Measurements from ENCODE around the gene DPM3. TPM values are rescaled to one million over a fixed set of nuclear protein-coding genes. Genes with fewer than 3 reads are reported as not detected.

The DPM3 gene
- total RNA-seq, 5 donors from 2014 or later (not counting 1 experiment from before 2014, with no cell fraction given), result 26.9 to 70.7 (median 64.5) TPM

DNA sequence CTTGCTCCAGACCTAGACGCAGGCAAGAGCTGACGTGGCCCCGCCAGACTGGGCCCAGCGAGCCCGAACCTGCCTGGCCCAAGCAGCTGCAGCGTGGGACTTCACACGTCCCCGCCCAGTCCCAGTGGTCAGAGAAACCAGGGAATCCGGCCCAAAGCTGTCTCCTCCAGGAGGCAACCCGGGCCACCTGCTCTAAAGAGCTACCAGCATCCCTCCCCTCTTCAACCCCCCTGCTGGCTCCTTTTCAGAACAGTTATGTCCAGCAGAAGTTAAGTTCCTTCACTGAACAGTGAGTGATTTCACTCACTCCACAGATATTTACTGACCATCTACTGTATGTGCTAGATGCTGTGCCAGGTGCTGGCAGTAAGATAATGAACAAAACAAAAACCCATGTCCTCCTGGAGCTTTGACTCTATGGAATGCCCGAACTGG is 14.8 kb downstream of the DPM3 start:
- H3K4me3 Mint-ChIP-seq, result peak overlapping the region; percentile 18 to 52 (median 24)
- ATAC-seq (replicated peaks in 1 of 4) (no peak), DNase-seq (no peak)
- H3K4me1 Mint-ChIP-seq, result peaks cover 33 to 37% (median 35%) of the 10 kb centered on the region in 3 donors
- peaks cover 0 to 22% of the 10 kb centered on the region in 2 donors for H3K27me3 Mint-ChIP-seq
- no peaks in the 10 kb centered on the region for H3K9me3 Mint-ChIP-seq
- Histone ChIP-seq H3K4me1 (ENCODE audit: control insufficient read depth in 1 of 2, extremely low read depth in 1 of 2, insufficient read depth in 2 of 2, low read length in 2 of 2) (peaks cover 11 to 42% of the 10 kb centered on the region in 2 experiments), H3K4me3 (ENCODE audit: control insufficient read depth in 1 of 2, extremely low read depth in 1 of 2, low read length in 1 of 2) (no peak overlapping the region), H3K9me3 (no peaks in the 10 kb centered on the region), H3K36me3 (ENCODE audit: control insufficient read depth in 2 of 2, extremely low read depth in 1 of 2, insufficient read depth in 1 of 2, low read length in 1 of 2) (no peaks in the 10 kb centered on the region), H3K27ac (ENCODE audit: low read length) (no peak overlapping the region), H3K27me3 (replicated peaks in 1 of 2; ENCODE audit: control insufficient read depth in 2 of 2, extremely low read depth in 1 of 2, insufficient read depth in 2 of 2, low read length in 1 of 2) (peaks cover 0 to 57% of the 10 kb centered on the region in 2 experiments)
- POLR2A ChIA-PET, result interaction anchor here in 1 of 2 donors (0.5 kb wide), 1 partner anchor 800 kb away, joined by 3 read pairs; no protein-coding TSS in a partner anchor
- no peaks in the 10 kb centered on the region for H3K36me3 Mint-ChIP-seq
- peak overlapping the region in 1 of 2 donors; percentile 7 for H3K27ac Mint-ChIP-seq
- 85% methylated on average over 10 of the region's 11 CpGs for WGBS (ENCODE audit: insufficient coverage)
- CTCF ChIA-PET, result no interaction called here

DNA sequence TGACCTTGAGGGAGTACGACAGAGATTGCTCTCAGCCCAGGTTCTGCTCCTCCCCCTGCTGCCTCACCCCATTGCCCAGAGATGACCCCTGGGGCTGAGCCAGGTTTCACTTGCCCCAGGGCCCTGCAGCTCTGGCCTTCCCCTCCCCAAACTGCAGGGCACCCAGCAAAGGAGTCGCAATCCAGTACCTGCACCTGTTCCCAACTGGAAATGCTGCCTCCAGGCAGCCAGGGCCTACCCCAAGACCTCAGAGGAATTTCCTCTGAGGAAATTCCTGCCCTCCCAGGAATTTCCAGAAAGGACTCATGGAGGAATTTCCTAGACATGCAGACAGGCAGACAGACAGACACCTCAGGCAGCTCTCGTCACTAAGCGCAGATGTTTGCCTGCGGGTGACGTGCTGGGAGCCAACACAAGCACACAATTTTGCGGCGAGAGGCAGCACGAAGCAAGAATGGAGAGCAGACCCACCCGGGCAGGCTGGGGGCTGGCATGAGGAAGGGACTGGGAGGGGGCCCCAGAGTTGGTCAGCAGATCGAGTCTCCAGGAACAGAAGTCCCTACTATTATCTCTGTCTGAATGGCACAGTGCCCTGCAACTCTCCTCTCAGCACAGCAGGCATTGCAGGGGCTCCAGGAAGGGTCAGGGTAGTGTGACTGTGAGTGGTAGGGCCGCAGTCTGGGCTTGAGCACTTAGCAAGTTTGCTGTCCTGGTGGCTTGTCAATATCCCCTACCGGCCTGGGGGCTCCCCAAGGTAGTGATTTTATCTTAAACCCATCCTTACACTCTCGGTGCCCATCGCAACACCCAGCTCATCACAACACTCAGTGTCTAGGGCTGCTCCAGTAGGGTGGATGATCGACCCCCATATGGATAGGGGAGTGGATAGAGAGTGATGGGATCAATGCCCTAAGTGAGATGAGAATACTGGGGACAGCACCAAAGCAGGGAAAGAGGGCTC is 15.5 kb downstream of the DPM3 start:
- H3K27ac Mint-ChIP-seq, result no peak overlapping the region
- no peak overlapping the region for H3K27ac ChIP-seq (ENCODE audit: low read length)
- peaks cover 0 to 52% of the 10 kb centered on the region in 2 experiments for H3K27me3 ChIP-seq (replicated peaks in 1 of 2; ENCODE audit: control insufficient read depth in 2 of 2, extremely low read depth in 1 of 2, insufficient read depth in 2 of 2, low read length in 1 of 2)
- H3K9me3 Mint-ChIP-seq, result no peaks in the 10 kb centered on the region
- H3K9me3 ChIP-seq, result no peaks in the 10 kb centered on the region
- POLR2A ChIA-PET, result interaction anchor here in 1 of 2 donors (0.5 kb wide), 2 partner anchors 96 to 800 kb away, joined by 3 to 12 read pairs; no protein-coding TSS in a partner anchor
- H3K36me3 Mint-ChIP-seq, result no peaks in the 10 kb centered on the region
- H3K4me1 Mint-ChIP-seq, result peaks cover 29 to 31% (median 30%) of the 10 kb centered on the region in 3 donors
- no peaks in the 10 kb centered on the region for H3K36me3 ChIP-seq (ENCODE audit: control insufficient read depth in 2 of 2, extremely low read depth in 1 of 2, insufficient read depth in 1 of 2, low read length in 1 of 2)
- no peak overlapping the region for H3K4me3 Mint-ChIP-seq
- no peak for DNase-seq
- peaks cover 0 to 21% of the 10 kb centered on the region in 2 donors for H3K27me3 Mint-ChIP-seq
- WGBS (ENCODE audit: insufficient coverage), result 100% methylated on average over 6 of the region's 16 CpGs
- no peak overlapping the region for H3K4me3 ChIP-seq (ENCODE audit: control insufficient read depth in 1 of 2, extremely low read depth in 1 of 2, low read length in 1 of 2)
- peaks cover 11 to 36% of the 10 kb centered on the region in 2 experiments for H3K4me1 ChIP-seq (ENCODE audit: control insufficient read depth in 1 of 2, extremely low read depth in 1 of 2, insufficient read depth in 2 of 2, low read length in 2 of 2)
- CTCF ChIA-PET, result no interaction called here
- ATAC-seq (replicated peaks in 1 of 4), result no peak

DNA sequence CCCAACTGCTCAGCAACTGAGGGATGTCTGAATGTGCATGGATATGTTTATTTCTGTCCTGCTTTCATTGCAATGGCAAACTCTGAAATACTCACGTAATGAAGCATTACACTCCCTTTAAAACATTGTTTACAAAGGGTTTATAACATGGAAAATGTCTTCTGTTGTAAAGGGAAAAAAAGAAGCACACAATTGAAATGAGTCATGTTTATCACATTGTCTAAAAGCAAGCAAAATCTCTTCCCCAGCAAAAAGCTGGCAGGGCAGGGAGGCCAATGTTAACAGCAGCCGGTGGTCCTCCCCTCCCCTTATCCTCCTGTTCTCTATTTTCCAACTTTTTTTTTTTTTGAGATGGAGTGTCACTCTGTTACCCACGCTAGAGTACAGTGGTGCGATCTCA is 16.5 kb downstream of the DPM3 start:
- POLR2A ChIA-PET, result interaction anchor here in 1 of 2 donors (0.5 kb wide), 1 partner anchor 95 kb away, joined by 12 read pairs; no protein-coding TSS in a partner anchor
- peaks cover 19 to 22% (median 20%) of the 10 kb centered on the region in 3 donors for H3K4me1 Mint-ChIP-seq
- peaks cover 0 to 16% of the 10 kb centered on the region in 2 donors for H3K27me3 Mint-ChIP-seq

DNA sequence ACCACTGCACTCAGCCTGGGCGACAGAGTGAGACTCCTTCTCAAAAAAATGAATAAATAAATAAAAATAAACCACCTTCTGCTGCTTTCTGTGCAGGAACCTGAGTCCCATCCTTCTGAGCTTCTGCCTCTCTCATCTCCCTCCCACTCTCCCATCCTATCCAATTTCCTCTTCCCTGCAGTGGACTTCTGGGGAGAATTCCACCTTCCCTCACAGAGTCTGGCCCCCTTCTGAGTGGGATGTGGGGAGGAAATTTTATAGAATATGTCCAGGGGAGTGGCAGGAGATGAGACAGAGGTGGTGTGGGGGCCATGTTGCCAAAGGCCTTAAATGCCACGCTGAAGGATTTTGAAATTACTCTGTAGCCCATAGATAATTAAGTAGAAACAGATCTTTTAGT is 18.0 kb downstream of the DPM3 start:
- Histone ChIP-seq H3K36me3 (ENCODE audit: control insufficient read depth in 2 of 2, extremely low read depth in 1 of 2, insufficient read depth in 1 of 2, low read length in 1 of 2) (no peaks in the 10 kb centered on the region), H3K4me3 (ENCODE audit: control insufficient read depth in 1 of 2, extremely low read depth in 1 of 2, low read length in 1 of 2) (no peak overlapping the region), H3K27ac (ENCODE audit: low read length) (no peak overlapping the region), H3K27me3 (replicated peaks in 1 of 2; ENCODE audit: control insufficient read depth in 2 of 2, extremely low read depth in 1 of 2, insufficient read depth in 2 of 2, low read length in 1 of 2) (peaks cover 0 to 31% of the 10 kb centered on the region in 2 experiments), H3K9me3 (no peaks in the 10 kb centered on the region), H3K4me1 (ENCODE audit: control insufficient read depth in 1 of 2, extremely low read depth in 1 of 2, insufficient read depth in 2 of 2, low read length in 2 of 2) (peaks cover 3 to 13% of the 10 kb centered on the region in 2 experiments)
- CTCF ChIA-PET, result no interaction called here
- H3K9me3 Mint-ChIP-seq, result no peaks in the 10 kb centered on the region
- no peaks in the 10 kb centered on the region for H3K36me3 Mint-ChIP-seq
- peaks cover 6 to 9% (median 9%) of the 10 kb centered on the region in 3 donors for H3K4me1 Mint-ChIP-seq
- 71% methylated on average over 1 of the region's 2 CpGs for WGBS (ENCODE audit: insufficient coverage)
- H3K4me3 Mint-ChIP-seq, result no peak overlapping the region
- POLR2A ChIA-PET, result no interaction called here
- ATAC-seq (replicated peaks in 1 of 4) (no peak), DNase-seq (no peak)
- no peak overlapping the region for H3K27ac Mint-ChIP-seq
- H3K27me3 Mint-ChIP-seq, result peaks cover 0 to 6% of the 10 kb centered on the region in 2 donors

More for the DNA sequence above, 16.5 kb downstream of the DPM3 start:
- H3K27ac ChIP-seq (ENCODE audit: low read length), result no peak overlapping the region
- DNase-seq (no peak), ATAC-seq (replicated peaks in 1 of 4) (no peak)
- no peaks in the 10 kb centered on the region for H3K36me3 ChIP-seq (ENCODE audit: control insufficient read depth in 2 of 2, extremely low read depth in 1 of 2, insufficient read depth in 1 of 2, low read length in 1 of 2)
- no peak overlapping the region for H3K4me3 Mint-ChIP-seq
- H3K4me1 ChIP-seq (ENCODE audit: control insufficient read depth in 1 of 2, extremely low read depth in 1 of 2, insufficient read depth in 2 of 2, low read length in 2 of 2), result peaks cover 11 to 27% of the 10 kb centered on the region in 2 experiments
- no peaks in the 10 kb centered on the region for H3K9me3 Mint-ChIP-seq
- no peaks in the 10 kb centered on the region for H3K36me3 Mint-ChIP-seq
- H3K9me3 ChIP-seq, result no peaks in the 10 kb centered on the region
- peaks cover 0 to 42% of the 10 kb centered on the region in 2 experiments for H3K27me3 ChIP-seq (replicated peaks in 1 of 2; ENCODE audit: control insufficient read depth in 2 of 2, extremely low read depth in 1 of 2, insufficient read depth in 2 of 2, low read length in 1 of 2)
- no peak overlapping the region for H3K4me3 ChIP-seq (ENCODE audit: control insufficient read depth in 1 of 2, extremely low read depth in 1 of 2, low read length in 1 of 2)
- CTCF ChIA-PET, result no interaction called here
- 100% methylated on average over 1 of the region's 4 CpGs for WGBS (ENCODE audit: insufficient coverage)
- no peak overlapping the region for H3K27ac Mint-ChIP-seq

DNA sequence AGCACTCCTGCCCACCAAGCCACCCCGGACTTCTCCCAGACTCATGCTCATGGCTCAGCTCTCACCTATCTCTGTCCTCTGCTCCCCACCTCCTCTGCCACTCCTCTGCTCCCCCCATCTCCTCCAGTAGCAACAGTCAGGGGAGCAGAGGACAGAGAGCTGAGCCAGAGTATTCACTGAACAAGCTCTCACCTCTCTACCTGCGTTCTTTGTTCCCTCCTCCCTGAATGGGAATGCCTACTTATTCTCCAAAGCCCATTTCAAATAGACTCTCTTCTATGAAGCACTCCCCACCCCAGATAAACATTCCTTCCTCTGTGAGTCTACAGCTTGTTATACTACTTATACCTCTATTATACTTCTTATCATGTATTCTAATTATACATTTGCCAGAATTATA is 19.1 kb downstream of the DPM3 start:
- 95% methylated on average over 2 of the region's 2 CpGs for WGBS (ENCODE audit: insufficient coverage)
- Histone ChIP-seq H3K27ac (ENCODE audit: low read length) (no peak overlapping the region), H3K27me3 (replicated peaks in 1 of 2; ENCODE audit: control insufficient read depth in 2 of 2, extremely low read depth in 1 of 2, insufficient read depth in 2 of 2, low read length in 1 of 2) (peaks cover 0 to 26% of the 10 kb centered on the region in 2 experiments), H3K4me3 (ENCODE audit: control insufficient read depth in 1 of 2, extremely low read depth in 1 of 2, low read length in 1 of 2) (no peak overlapping the region), H3K9me3 (no peaks in the 10 kb centered on the region), H3K36me3 (ENCODE audit: control insufficient read depth in 2 of 2, extremely low read depth in 1 of 2, insufficient read depth in 1 of 2, low read length in 1 of 2) (no peaks in the 10 kb centered on the region), H3K4me1 (ENCODE audit: control insufficient read depth in 1 of 2, extremely low read depth in 1 of 2, insufficient read depth in 2 of 2, low read length in 2 of 2) (peaks cover 0 to 2% of the 10 kb centered on the region in 2 experiments)
- Mint-ChIP-seq H3K4me3 (no peak overlapping the region), H3K36me3 (no peaks in the 10 kb centered on the region), H3K27me3 (peaks cover 0 to 6% of the 10 kb centered on the region in 2 donors), H3K9me3 (no peaks in the 10 kb centered on the region), H3K4me1 (peaks cover 0 to 3% (median 0%) of the 10 kb centered on the region in 3 donors), H3K27ac (no peak overlapping the region)
- ChIA-PET CTCF (no interaction called here), POLR2A (no interaction called here)
- DNase-seq (no peak), ATAC-seq (replicated peaks in 1 of 4) (no peak)

DNA sequence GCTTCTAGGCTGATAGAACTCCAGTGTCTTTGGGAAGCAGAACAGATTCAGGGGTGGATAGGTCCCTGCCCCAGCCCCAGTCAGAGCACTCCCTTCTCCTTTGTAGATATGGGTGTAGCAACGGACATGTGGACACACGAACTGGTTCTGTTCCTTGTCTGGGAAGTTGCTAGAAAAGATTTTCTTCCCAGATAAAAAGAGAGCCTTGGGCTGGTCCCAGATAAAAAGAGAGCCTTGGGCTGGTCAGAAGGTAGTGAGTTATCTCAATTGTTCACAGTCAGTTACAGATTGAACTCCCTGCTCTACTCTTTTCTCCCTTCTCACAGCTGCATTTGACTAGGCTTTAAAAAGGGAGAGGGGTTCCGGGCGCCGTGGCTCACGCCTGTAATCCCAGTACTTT is 20.1 kb downstream of the DPM3 start:
- POLR2A ChIA-PET, result interaction anchor here in 1 of 2 donors (0.7 kb wide), 1 partner anchor 1073 kb away, joined by 3 read pairs; no protein-coding TSS in a partner anchor

More for the DNA sequence above, 20.1 kb downstream of the DPM3 start:
- no CpG with 5 or more reads among the region's 6 CpGs for WGBS (ENCODE audit: insufficient coverage)
- no peak overlapping the region for H3K27ac Mint-ChIP-seq
- no peaks in the 10 kb centered on the region for H3K36me3 Mint-ChIP-seq
- no peaks in the 10 kb centered on the region for H3K9me3 Mint-ChIP-seq
- Histone ChIP-seq H3K4me3 (ENCODE audit: control insufficient read depth in 1 of 2, extremely low read depth in 1 of 2, low read length in 1 of 2) (no peak overlapping the region), H3K9me3 (no peaks in the 10 kb centered on the region), H3K36me3 (ENCODE audit: control insufficient read depth in 2 of 2, extremely low read depth in 1 of 2, insufficient read depth in 1 of 2, low read length in 1 of 2) (no peaks in the 10 kb centered on the region), H3K27me3 (replicated peaks in 1 of 2; ENCODE audit: control insufficient read depth in 2 of 2, extremely low read depth in 1 of 2, insufficient read depth in 2 of 2, low read length in 1 of 2) (peaks cover 0 to 21% of the 10 kb centered on the region in 2 experiments), H3K4me1 (ENCODE audit: control insufficient read depth in 1 of 2, extremely low read depth in 1 of 2, insufficient read depth in 2 of 2, low read length in 2 of 2) (no peaks in the 10 kb centered on the region), H3K27ac (ENCODE audit: low read length) (no peak overlapping the region)
- CTCF ChIA-PET, result no interaction called here
- H3K27me3 Mint-ChIP-seq, result peaks cover 0 to 6% of the 10 kb centered on the region in 2 donors
- no peaks in the 10 kb centered on the region for H3K4me1 Mint-ChIP-seq
- no peak for ATAC-seq (replicated peaks in 1 of 4)
- no peak for DNase-seq
- H3K4me3 Mint-ChIP-seq, result no peak overlapping the region
